ENCODE measurements around the gene ME2.

GRCh38 chr18:50955253-50955652 is 76.3 kb downstream of the ME2 start:
- TF ChIP-seq CTCF (IDR thresholded peaks at IDR 0.05) = no peak
- no peak for TF ChIP-seq POLR2A (IDR thresholded peaks at IDR 0.05)

All from body of pancreas (tissue), 4 donors.